Limb (tissue), 2 donors: ENCODE measurements around the gene PTPRN.
A peak's percentile ranks its signal among the peaks of the same experiment; 100 is the strongest.

Source experiments
- DNase-seq, 2 donors: peaks; one replicate each; pipeline ENCODE4 v3.0.0-alpha.2; 2016; ENCODE audit errors: extremely low spot score in 2 of 2

Gene PTPRN

DNA sequence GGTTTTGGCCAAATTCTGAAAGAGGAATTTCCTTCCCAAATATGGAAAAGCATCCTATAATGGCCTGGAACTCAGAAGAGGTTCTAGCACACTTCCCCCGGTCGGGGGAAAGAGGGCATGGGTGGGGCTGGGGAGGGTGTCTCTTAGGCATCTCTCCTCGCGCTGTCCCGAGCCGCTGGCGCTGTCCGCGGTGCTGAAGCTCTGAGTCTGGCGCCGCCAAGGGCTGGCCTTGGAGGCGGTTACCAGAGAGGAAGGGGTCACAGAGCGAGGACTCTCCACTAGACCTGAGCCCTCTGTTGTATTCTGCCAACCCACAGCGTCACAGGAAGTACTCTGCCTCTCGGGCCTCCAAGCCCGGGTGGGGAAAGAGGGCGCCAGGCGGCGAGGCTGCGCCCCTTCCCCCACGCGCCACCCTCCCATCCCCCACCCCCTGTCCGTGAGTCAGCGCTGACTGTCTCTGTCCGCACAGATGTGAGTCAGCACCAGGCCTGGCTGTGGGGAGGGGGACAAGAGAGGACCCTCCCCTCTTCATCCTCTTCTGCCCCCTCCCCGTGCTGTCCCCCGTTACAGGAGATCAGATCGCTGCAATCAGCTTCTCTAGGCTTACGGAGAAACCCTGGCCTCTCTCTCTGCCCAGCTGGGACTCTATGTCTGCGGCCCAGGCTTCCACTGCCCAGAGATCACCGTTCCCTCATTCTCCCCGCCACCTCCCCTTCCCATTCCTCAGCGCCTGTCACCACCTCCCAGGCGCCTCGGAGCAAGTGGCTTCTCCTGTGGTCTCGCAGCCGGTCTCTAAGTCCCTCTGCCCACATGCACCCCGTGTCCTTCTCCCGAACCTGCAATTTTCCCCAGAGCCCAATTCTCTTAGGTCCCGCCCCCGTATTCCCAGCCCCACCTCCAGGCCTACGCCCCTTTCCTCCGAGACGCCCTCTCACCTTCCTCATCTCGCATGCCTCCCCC, 779 bp downstream of the PTPRN start:
- DNase-seq, result peak; percentile 62 to 81

DNA sequence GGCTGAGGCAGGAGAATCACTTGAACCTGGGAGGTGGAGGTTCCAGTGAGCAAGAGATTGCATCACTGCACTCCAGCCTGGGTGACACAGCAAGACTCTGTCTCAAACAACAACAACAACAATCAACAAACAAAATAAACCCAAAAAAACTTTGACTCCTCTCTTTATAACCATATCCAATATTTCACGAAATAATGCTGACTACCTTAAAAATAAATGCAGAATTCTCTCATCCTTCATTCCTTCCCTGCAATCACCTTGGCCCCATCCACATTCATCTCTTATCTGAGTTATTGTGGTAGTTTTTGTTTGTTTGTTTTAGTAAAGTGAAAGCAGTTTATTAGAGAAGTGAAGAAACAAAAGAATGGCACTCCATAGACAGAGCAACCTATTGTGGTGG, 3.2 kb downstream of the PTPRN start:
- DNase-seq, result no peak

DNA sequence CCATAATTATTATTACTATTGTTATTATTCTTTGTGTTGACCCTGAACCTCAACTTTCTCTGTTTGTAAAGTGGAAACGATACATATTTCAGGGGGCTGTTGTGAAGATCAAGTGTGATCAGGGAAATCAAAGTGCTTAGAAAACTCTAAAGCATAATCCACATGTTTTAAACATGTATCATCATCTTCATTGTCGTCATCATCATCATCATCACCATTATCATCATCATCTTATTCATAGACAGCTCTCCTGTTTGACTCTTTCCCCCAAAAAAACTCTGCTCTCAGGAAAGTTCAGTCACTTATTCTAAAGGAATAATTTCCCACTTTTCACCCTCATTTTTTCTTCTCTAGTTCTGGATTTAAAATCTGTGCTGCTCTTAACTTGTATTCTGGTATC, 5.0 kb downstream of the PTPRN start:
- DNase-seq, result no peak

DNA sequence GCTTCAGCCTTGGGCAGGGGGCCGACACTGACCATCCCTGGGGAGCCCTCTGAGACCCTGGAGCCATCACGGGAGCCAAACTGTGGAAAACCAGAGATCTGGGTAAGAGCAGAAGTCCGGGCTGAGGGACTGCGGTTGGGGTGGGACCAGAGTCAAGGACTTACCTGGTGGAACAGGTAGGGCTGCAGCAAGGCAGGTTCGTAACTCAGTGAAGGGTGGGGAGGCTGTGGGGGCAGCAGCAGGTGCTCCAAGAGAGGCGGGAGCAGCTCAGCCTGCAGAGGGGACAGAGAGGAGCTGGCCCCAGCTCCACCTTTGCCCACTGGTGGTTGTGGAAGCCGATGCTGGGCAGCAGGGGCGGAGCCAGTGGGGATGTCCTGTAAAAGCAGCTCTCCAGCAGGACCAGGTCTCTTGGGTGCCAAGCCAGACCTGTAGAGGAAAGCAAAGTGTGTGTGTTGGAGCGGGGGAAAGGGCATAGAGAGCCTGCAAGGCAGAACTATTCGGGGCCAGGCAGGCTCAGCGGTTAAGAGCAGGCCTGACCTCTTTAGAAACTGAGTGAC, 6.7 kb downstream of the PTPRN start:
- DNase-seq, result no peak

DNA sequence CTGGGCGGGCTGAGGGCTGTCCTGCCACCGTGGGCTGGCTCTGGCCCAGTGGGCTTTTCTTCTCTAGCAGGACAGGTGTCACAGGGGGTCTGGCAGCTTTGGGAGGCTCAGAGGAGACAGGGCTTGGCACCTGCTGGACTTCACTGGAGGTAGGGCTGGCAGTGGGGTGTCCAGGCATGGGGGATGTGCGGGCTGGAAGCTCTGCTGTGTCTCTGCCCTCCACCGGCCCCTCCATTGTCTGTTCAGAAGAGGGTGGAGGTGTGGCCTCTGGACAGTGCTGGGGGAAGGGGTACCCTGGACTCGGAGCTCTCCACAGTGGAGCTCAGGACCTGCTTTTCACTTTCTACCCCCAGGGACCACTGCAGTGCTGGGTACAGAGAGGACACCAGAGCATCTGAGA, 9.2 kb downstream of the PTPRN start:
- DNase-seq, result no peak

DNA sequence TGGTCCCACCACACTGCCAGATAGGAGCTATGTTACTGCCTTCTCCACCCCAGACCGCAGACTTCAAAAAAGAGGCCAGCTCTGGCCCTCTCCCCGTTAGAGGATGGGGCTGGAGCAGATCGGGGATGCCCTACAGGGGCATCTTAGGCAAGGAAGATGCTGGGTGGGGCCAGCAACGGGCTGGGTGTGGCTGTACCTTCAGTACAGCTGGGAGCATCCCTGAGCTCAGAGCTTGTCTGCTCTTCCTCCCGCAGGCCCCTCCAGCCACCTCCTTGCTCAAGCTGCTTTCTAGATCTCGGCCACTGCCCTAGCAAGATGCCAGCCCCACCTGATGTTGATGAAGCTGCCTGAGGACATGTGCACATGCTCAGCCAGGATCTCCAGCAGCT, 9.8 kb downstream of the PTPRN start:
- no peak for DNase-seq

DNA sequence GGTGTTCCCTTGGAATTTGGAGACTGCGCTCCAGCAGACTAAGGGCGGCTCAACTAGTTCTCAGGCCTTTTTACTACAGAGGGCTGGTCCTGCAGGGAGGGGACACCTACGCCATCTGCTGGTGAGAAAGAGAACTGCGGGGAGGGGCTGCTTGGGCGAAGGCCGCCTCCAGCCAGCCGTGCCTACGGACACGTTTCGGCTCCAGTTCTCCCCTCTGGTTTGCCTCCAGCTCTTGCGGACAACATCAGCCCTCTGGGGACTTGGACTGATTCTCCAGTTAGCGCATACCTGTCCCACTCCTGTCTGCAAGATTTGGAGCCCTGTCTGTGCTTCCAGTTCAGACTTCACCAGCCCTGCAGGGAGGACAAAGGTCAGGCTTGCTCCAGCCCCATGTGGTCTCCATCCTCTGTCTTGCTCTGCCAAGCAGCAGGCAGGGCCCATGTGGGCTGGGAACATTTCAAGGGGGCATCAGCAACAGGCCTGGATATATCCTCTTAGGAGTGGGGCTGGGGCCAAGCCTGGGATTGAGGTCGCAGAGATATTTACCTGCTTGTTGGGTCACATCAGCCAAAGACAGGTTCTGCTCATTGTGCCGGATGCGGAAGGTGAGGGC, 10.3 kb downstream of the PTPRN start:
- DNase-seq, result peak; percentile 69 to 90

DNA sequence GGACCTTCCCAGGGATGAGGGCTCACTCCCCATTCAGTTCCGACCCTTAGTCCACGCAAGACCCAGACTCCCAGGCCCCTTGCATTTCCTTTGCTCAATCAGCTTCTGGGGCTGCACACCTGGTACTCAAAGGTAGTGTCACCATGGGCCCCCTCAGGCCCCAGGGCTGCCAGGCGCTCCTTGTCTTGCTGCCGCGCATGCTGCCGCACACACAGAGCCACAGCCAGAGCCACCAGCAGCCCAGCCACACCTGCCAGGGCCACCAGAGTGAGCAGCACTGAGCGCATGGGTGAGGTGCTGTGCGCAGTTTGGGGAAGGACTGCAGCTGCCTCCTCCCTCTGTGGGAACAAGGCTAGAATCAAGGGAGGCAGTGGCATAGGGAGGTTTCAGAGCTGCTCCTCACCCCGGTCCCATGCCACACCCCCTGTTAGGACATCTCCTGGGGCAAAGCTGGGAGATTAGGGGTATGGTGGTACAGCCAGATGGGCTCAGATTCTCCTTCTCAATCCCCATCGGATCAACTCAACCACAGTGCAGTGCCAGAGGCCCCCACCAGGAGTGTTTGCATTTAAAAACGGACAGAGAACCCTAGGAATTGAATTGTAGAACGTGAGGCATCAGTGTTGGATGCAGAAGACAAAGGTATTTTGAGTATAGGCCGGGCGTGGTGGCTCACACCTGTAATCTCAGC, 11.3 kb downstream of the PTPRN start:
- no peak for DNase-seq

DNA sequence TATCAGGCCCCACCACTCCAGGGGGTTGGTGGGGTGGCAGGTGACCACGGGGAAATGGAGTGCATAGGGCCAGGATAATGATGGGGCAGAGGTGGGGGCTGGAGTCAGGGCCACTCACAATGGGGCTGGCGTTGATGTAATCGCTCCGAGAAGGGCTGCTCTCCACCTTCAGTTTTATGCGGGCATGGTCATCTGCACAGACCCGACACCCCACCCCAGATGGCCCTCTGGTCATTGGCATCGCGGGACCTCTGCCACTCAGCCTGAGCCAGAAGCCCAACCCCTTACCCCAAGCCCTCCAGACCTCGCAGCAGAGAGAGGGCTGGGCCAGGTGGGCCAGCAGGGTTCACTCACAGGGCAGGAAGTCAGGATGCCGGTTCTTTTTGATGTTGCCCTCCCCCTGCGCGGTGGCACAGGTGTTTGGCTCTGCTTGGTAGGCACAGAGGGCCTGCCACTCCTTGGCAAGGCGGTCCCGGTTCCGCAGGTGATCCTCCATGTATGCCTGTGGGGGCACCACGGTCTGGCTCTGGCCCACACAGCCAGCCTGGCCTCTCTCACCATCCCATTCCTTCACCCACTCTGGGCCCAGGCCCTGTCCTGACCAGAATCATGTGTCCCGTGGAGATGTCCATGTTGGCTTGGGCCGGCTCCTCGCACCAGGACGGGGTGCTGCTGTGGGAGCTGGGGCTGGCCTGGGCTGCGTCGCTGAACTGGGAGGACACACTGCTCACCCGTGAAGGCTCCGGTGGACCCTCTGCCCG, 12.4 kb downstream of the PTPRN start:
- no peak for DNase-seq

DNA sequence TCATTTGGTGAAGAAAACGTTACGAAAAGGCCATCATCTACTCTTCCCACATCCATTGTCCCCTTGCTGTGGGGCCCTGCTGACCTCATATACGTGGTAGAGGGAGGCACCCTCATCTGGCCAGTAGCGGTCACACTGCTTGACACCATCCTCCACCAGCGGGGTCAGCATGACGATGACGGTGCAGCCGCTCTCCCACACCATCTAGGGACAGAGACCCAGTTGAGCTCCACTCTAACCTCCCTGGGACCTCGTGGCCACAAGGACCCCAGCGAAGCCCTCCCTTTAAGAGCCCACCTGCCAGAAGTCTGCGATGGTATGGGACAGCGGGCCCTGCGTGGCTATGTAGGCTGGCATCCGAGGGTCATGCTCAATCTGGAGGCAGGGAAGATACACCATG, 13.1 kb downstream of the PTPRN start:
- no peak for DNase-seq

DNA sequence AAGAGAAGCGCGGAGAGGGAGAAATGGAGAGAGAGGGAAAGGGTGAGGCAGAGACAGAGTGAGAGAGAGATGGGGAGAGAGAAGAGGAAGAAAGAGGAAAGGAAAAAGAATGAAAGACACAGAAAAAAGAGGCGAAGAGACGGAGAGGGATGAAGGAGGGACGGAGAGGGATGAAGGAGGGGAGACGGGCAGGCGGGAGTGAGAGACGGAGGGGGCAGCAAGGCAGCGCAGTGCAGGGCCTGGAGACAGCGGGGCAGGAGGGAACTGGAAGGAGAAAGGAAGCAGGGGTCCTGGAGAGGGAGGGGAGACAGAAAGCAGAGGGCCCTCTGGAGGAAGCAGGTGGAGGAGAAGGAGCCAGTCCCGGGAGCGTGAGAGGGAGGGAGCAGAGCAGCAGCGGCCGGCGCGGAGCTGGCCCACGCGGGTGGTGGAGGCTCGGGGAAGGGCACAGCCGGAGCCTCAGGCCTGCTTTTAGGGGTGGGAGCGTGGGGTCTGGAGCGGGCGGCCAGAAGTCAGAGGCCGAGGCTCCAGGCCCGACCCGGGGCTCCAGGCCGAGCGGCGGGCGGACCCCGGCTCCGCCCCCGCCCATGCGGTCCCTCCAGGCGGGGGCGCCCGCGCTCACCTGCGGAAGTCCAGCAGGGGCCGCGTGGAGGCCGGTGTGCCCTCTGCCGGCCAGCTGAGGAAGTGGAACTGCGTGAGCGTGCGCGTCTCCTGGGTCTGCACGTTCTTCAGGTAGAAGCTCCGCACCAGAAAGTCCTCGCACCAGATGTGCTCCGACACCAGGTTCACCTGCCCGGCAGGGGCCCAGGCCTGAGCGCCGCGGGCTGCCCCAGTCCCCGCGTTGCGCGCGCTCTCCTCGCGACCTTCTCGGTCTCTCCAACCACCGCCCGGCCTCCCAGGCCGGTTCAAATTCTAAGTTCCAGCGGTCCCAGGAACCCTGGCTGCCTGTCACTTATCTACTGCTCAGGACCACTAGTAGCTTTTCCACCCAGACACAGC, 14.5 kb downstream of the PTPRN start:
- DNase-seq, result peak; percentile 84 to 91

DNA sequence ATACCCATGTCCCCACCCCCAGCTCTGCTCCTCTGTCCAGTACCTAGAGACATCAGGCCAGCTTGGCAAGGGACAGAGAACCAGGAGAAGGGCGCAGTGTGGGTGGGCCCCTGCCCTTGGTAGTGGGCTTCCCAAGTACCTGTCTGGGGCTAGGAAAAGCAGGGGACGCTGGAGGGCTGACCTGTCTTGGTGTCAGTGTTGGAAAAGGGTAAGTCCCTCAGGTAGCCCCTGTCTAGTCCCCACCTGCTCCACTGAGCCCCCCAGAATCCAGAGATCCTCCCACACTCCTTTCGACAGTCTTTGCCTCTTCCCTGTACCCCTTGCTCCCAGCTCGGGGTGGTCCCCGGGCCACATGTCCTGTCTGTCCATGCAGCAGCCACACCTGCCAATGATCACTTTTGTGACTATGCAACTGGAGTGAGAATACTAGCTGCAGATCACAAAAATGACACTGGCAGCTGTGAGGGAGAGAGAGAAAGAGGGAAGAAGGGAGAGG, 15.4 kb downstream of the PTPRN start:
- no peak for DNase-seq

DNA sequence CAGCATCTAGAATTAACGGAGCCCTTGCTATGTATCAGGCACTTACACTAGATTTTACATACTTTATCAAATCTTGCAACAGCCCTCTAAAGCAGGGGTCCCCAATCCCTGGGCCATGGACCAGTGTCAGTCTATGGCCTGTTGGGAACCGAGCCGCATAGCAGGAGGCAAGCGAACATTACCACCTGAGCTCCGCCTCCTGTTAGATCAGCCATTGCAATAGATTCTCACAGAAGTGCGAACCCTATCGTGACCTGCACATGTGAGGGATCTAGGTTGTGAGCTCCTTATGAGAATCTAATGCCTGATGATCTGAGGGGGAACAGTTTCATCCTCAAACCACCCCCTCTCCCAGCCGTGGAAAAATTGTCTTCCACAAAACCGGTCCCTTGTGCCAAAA, 16.6 kb downstream of the PTPRN start:
- no peak for DNase-seq

DNA sequence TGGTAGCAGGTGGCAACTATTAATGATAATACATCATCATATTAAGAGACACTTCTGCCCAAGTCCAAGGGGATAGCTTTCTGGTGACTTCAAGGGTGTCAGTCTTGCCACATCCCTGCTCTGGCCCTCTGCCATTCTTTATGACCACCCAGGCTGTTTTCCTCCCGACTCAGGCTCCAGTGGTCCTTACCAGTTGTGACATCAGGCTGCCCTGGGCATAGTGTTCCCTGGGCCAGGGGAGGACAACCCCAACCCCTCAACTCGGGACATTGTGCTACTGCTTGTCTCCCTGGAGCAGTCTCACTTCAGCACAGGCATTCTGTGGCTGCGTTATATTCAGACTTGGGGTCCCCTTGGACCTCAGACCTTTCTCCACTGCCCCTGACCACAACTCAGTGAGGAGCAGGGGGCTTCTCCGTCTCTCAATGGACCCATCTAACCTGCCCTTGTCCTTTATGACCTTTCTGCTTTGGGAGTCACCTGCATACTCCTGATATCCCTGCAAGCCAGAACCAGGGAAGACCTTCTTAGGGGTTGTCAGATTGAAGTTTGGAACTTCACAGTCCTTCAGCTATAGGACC, 17.2 kb downstream of the PTPRN start:
- DNase-seq, result no peak

DNA sequence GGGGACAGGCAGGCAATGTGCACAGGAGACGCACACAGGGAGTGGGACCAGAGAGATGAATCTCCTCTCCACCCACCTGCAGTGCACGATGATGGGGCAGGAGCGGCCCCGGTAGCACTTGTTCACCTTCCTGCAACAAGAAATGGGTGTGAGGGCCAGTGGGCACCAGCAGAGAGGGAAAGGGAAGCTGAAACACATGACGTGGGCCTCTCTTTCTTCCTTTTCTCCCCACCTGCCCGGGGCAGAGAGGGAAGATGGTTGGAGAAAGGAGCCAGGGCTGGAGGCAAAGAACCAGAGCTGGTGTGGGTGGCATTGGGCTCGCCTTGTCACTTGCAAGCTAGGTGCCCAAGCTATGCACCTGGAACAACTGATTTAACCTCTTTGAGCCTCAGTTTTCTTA, 17.8 kb downstream of the PTPRN start:
- DNase-seq, result no peak

DNA sequence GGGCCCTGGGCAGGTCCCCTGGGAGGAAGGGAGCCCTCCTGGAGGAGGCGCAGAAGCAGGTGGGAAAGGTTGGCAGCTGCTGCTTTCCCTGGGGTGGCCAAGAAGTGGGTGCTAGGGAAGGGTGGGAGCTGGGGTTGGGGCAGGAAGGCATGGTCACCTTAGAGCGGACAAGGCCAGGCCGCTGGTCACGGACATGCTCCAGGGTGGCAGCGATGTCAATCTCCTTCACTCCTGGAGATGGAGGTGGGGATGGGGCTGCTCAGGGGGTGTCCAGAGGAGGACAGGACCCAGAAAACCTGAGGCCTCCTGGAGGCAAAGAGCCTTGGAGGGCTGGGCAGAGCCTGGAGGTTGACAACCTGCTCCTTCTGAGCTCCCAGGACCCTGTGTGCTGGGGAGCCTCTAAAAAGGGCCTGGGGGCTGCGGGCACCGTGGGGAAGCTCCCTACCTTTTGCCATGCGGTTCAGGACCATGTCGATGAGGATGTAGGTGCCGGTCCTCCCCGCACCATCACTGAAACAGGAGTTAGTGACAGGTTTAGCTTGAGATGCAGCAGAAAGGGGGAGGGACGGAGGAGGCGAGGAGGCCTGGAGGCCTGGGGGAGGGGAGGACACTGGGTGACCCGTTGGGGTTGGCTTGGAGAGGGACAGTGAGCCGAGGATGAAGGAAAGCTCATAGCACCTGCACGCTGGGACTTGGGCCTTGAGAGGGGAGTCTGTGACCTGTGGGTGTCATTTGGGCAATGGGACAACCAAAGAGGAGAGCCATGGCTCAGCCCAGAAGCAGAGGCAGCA, 18.6 kb downstream of the PTPRN start:
- DNase-seq, result no peak

DNA sequence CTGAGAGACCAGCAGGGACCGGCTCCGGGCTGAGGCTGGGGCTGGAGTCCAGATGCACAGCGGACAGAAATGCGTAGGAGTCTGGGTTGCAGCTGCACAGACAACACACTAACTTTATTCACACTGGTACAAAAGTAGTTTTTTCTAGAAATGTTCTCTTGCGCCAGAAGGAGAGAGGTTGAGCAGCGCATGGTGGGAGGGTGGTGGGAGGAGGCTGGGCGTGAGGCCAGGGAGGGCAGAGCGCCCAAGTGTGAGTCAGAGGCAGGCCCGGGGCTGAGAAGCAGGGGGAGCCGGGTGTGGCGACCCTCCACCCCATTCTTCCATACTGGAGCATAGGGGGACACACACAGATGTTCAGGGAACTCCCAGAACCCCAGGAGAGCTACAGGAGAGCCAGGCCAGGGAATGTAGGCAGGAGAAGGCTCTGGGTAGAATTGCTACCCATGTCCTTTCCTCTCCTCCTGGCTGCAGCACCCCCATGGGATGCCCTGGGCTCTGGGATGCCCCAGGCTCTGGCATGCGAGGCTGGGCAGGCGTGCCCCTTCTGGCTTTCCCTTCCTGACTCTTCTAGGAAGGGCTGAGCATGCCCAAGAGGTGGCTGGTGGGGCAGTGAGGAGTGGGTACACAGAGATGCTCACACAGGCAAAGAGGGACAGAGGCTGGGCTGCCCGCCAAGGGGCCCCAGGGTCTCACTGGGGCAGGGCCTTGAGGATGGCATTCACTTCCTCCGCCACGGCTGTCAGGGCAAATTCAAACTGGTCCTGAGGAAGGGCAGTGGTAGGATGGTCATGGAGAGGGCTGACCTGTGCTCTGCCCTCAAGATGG, 19.5 kb downstream of the PTPRN start:
- peak; percentile 77 to 89 for DNase-seq

DNA sequence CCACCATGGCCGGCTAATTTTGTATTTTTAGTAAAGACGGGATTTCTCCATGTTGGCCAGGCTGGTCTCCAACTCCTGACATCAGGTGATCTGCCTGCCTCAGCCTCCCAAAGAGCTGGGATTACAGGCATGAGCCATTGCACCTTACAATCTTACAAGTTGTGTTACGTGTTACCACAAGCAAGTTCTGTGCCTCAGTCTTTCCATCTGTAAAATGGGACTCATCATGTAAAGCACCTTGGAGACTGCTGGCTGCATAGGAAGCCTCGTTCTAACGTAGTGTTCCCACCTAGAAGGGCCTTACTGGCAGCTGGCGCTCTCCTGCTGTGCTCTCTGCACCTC, 20.0 kb downstream of the PTPRN start:
- no peak for DNase-seq
